HG03159 (cell line): ENCODE data around the gene CMYA5.
"Not testable (repeated sequence)": the region's sequence is repeated elsewhere in the genome, so short reads cannot be mapped to it uniquely, and the experiment has no call there.

Source experiments
- ATAC-seq: cut with Tn5 transposase; IDR thresholded peaks from one replicate; pipeline ENCODE4 v1.9.1; 2021; ENCODE audit warnings: mild to moderate bottlenecking, moderate library complexity; ENCODE audit not compliant: unreplicated experiment

CMYA5 gene

GRCh38 chr5:79746642-79747569 lies 57.3 kb downstream of the CMYA5 start:
- no peak for ATAC-seq

DNA sequence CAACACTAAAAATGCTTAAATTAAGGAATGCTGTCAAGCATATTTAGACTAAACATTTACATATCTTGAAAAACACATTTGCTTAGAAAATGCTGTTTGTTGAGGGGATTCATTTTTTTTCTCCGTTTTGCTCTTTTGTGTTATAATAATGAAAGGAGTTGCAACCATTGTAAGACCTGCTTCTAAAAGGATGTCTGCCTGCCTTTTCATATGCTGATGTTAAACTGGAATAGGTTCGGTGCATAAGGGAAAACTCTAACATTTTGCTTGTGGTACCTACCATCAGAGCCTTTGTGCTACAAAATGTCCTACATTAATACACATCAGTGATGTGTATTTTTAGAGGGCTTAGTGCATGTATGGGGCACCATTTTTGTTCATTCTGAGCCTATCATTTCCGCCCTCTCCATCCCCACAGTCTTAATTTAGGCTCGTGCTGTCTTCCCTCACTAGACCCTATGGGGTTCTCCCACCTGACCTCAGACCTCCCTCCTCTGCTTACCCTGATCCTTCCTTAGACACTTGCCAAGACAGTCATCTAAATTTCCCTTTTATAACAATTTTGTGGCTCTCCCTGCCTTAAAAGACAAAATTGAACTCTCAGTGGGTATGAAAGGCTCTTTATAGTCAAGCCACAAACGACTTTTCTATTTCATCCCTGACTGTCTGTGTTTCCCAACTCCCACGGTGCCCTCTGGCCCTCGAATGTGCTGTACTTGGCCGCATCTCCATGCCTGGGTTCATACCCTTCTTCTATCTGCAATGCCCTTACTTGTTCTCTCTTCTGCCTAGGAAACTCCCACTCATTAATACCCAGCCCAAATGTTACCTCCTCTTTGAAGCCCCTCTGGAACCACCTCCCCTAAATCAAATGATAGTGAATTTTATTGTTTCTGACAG lies 61.2 kb downstream of the CMYA5 start:
- no peak for ATAC-seq

DNA sequence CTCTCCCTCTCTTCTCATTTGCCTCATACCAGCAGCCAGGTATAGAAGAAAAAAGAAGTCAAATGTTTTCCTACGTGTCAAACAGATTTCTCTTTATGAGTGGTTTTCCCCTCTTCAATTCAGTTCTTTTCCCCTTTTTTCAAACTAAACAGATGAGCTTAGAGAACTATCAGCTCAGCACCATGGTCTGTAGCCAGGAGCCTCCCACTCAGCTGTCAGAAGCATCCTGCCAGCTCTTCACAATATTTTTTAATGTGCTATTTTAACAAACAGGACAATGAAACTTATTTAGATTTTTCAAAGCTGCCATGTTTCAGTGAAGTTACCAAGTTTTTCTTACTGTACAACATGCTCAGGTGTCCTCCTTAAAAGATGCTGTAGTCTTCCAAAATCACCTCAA lies 63.5 kb downstream of the CMYA5 start:
- ATAC-seq: no peak

DNA sequence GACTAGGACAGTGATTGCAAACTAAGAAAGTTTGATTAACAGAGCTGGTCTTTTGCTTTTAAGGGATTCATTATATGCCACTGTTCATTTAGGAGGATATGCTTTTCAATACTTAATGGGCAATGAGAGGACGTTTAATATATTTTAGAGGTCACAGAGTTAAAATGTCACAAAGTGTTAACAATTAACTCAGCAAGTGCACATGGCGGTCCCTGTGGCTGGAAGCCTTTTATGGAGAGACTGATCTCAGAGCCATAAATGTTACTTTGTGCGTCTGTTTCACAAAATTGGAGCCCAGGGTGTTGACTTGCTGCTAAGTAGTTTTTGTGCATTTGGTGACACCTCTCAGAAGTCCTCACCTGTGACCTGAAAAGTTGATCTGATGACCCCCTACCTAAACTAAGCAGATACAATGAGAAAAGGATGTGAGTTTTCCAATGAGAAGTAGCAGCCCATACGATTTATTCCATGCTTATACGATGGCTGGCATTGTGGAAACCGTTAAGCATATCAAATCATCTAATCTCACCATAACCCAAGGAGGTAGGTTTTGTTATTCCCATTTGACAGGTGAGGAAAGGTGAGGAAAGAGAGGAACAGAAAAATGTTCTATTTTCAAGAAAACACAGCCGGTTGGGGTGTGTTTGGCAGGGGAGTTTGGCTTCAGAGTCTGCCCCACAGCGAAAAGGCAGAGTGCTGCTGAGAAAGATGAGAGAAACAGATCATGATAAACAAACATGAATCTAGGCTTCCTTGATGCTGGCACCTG lies 64.4 kb downstream of the CMYA5 start:
- no peak for ATAC-seq

GRCh38 chr5:79754865-79755555 lies 65.4 kb downstream of the CMYA5 start:
- no peak for ATAC-seq

GRCh38 chr5:79756076-79756475 lies 66.4 kb downstream of the CMYA5 start:
- no peak for ATAC-seq

- no peak for ATAC-seq
Observed at GRCh38 chr5:79759436-79759835, 69.8 kb downstream of the CMYA5 start.

DNA sequence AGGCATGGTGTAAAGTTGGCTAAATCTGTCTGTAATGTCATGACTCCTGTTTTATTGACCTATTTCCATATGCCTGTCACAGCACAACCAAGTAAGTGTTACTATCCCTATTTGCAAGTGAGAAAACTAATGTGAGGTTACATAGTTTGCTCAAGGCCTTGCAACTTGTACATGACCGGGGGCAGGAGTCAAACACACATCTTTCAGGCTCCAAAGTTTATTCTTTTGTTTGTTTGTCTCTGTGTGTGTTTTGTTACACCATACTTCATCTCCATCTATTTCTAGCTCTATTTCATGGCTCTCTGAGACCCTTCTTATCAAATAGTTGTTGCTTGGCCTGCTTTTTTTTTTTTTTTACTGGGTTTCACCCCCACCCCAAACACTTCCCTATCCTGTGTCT lies 70.2 kb downstream of the CMYA5 start:
- ATAC-seq: no peak

DNA sequence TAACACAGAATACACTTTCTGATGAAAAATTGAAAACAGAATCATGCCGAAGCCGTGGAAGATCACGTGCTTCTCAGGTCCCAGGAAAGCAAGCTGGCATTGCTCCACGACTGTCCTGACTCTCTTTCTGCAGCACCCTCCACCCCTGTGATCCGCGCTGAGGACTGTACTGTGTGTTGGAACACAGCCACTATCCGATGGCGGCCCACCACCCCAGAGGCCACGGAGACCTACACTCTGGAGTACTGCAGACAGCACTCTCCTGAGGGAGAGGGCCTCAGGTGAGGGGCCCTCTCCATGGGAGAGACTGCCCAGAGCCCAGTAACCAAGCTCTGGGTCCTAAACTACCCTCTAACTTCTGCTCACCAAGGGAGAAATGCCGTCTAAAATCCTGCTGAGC lies 73.3 kb downstream of the CMYA5 start:
- no peak for ATAC-seq

DNA sequence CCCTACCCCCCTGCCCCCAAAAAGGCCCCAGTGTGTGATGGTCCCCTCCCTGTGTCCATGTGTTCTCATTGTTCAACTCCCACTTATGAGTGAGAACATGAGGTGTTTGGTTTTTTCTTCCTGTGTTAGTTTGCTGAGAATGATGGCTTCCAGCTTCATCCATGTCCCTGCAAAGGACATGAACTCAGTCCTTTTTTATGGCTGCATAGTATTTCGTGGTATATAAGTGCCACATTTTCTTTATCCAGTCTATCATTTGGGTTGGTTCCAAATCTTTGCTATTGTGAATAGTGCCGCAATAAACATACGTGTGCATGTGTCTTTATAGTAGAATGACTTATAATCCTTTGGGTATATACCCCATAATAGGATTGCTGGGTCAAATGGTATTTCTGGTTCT lies 74.5 kb downstream of the CMYA5 start:
- ATAC-seq: not testable (repeated sequence)

- no peak for ATAC-seq
Observed at GRCh38 chr5:79771387-79771786, 81.8 kb downstream of the CMYA5 start.

DNA sequence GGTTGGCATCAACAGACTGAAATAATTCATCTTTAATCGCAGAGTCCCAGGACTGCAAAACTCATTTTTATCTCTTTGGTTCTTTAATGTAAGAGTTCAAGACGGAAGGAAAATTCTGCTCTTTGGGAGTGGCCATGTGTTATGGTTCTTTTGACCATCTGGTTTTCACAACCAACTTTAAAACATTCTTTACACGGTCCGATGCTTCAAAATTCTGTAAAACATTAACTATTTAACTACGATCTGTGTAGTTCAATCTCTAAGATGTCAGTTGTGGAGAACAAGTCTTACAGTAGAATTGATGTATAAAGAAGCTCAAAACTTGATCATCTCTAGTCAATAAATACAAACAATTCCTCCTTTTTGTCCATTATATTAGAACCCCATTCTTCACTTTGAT lies 83.0 kb downstream of the CMYA5 start:
- no peak for ATAC-seq

- no peak for ATAC-seq
Observed at GRCh38 chr5:79773612-79774011, 84.0 kb downstream of the CMYA5 start.

- no peak for ATAC-seq
Observed at GRCh38 chr5:79774171-79774854, 84.7 kb downstream of the CMYA5 start.

DNA sequence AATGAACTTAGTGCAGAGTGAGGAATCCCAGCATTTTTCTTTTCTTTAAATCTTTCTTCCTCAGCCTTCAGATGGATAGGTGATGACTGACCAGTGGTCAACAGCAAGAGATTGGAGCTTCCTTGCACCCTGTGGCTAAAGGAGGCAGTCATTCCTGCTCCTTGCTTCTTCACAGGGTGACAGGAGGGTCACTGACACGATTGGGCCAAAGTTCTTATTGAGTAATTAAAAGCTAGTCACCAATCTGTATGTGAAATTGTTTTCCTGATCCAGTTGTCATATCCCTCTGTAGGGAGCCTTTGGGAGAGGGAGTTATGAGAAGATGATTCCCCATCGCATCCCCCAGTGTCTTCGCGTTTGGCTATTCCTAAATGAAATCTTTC lies 85.2 kb downstream of the CMYA5 start:
- no peak for ATAC-seq

DNA sequence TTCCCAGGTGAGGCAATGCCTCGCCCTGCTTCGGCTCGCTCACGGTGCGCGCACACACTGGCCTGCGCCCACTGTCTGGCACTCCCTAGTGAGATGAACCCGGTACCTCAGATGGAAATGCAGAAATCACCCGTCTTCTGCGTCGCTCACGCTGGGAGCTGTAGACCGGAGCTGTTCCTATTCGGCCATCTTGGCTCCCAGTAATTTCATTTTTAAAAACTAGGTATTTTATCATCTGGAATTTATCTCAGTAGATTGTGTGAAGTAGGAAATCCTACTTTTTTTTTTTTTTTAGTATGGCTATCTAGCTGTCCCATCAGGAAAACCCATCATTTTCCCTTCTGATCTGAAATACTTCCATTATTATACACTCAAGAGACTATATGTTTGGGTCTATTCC lies 95.1 kb downstream of the CMYA5 start:
- not testable (repeated sequence) for ATAC-seq

GRCh38 chr5:79785983-79786382 lies 96.3 kb downstream of the CMYA5 start:
- ATAC-seq: no peak

- ATAC-seq: no peak
Observed at GRCh38 chr5:79787448-79787847, 97.8 kb downstream of the CMYA5 start.

- no peak for ATAC-seq
Observed at GRCh38 chr5:79791843-79792242, 102.2 kb downstream of the CMYA5 start.

DNA sequence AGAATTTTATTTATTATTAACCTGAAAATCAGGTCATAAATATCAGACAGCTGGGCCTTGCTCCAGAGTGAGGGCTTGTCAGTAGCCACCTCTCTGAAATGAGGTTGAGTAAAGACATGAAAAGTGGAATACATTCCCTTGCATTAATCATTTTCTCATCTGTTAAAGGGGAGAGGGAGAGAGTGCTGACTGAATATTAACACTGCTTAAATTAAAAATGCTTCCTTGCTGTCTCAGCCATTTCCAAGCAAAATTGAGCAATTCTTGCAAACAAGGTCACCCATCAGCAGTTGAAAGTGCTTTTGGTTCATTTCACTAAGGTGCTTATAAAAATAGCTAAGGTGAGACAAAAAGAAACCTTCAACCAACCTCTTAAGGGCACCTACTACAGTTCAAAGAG lies 102.8 kb downstream of the CMYA5 start:
- no peak for ATAC-seq
